SU-DHL-6 (cell line): ENCODE data around the gene ARRDC3.

Experiments used
- EZH2phosphoT487 ChIP-seq: fragments of 200-600 bp; sonication (generic), shearing (Covaris generic); conservative IDR thresholded peaks from 2 replicates; pipeline ENCODE4 v1.6.1; 2018; ENCODE audit warnings: mild to moderate bottlenecking, antibody characterized with exemption, low read length, moderate library complexity, mixed read lengths
- TF ChIP-seq, protein P1 (sequence below): fragments of 200-600 bp; sonication (generic); IDR thresholded peaks from one replicate; pipeline ENCODE4 v1.5.1; 2017; ENCODE audit warnings: antibody characterized with exemption, mild to moderate bottlenecking, low read length, moderate library complexity; ENCODE audit not compliant: insufficient read depth, poor library complexity, severe bottlenecking

DNA sequence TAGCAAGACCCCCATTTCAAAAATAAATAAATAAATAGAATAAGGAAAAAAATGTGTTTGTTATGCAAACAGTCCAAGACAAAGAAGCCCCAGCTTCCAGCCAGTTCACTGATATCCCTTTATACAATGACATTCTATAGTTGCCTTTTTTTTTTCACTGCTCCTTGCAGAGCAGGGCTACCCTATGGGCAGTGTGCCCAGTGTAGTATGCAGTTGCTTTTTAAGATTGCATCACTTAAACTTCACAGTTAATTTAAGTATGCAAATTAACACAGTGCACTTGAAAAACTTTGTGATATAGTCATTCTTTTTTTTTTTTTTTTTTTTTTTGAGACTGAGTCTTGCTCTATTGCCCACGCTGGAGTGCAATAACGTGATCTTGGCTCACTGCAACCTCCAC, 40.8 kb upstream of the ARRDC3 start:
- TF ChIP-seq, protein P1, sequence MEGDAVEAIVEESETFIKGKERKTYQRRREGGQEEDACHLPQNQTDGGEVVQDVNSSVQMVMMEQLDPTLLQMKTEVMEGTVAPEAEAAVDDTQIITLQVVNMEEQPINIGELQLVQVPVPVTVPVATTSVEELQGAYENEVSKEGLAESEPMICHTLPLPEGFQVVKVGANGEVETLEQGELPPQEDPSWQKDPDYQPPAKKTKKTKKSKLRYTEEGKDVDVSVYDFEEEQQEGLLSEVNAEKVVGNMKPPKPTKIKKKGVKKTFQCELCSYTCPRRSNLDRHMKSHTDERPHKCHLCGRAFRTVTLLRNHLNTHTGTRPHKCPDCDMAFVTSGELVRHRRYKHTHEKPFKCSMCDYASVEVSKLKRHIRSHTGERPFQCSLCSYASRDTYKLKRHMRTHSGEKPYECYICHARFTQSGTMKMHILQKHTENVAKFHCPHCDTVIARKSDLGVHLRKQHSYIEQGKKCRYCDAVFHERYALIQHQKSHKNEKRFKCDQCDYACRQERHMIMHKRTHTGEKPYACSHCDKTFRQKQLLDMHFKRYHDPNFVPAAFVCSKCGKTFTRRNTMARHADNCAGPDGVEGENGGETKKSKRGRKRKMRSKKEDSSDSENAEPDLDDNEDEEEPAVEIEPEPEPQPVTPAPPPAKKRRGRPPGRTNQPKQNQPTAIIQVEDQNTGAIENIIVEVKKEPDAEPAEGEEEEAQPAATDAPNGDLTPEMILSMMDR, result no peak
- no peak for TF ChIP-seq EZH2phosphoT487
